Naive B cell (primary cell): ENCODE data around the gene AOC2. TPM values are rescaled to one million over a fixed set of nuclear protein-coding genes. Genes with fewer than 3 reads are reported as not detected.
A peak's percentile ranks its signal among the peaks of the same experiment; 100 is the strongest.

Experiments used
- ATAC-seq, 2 donors: fragments of 150-1000 bp; cut with Tn5 transposase; 2 replicates each; pipeline ENCODE4 v1.10.0; 2021; ENCODE audit warnings: low read depth in 2 of 2, mild to moderate bottlenecking in 2 of 2, moderate library complexity in 2 of 2
- DNase-seq: peaks from one replicate; pipeline ENCODE4 v3.0.0; 2022
- H3K27ac Mint-ChIP-seq, 6 donors: one replicate each; pipeline ENCODE4 v1.8.0; 2020 to 2022; ENCODE audit warnings: mild to moderate bottlenecking in 6 of 6, mixed read lengths in 6 of 6, moderate library complexity in 5 of 6, inconsistent platforms in 2 of 6
- H3K27me3 Mint-ChIP-seq, 3 donors: one replicate each; pipeline ENCODE4 v1.8.0; 2021 to 2022; ENCODE audit warnings: mixed read lengths in 3 of 3, mild to moderate bottlenecking in 1 of 3
- H3K36me3 Mint-ChIP-seq, 2 donors: one replicate each; pipeline ENCODE4 v1.8.0; 2020 to 2022; ENCODE audit warnings: mixed read lengths in 2 of 2, inconsistent platforms in 1 of 2, mild to moderate bottlenecking in 1 of 2
- H3K4me1 Mint-ChIP-seq, 3 donors: one replicate each; pipeline ENCODE4 v1.8.0; 2020 to 2022; ENCODE audit warnings: mixed read lengths in 3 of 3, inconsistent platforms in 1 of 3, mild to moderate bottlenecking in 1 of 3, moderate library complexity in 1 of 3
- H3K4me3 Mint-ChIP-seq, 8 donors: one replicate each; pipeline ENCODE4 v1.8.0; 2020 to 2022; ENCODE audit warnings: mild to moderate bottlenecking in 8 of 8, mixed read lengths in 8 of 8, moderate library complexity in 8 of 8, inconsistent platforms in 2 of 8
- H3K9me3 Mint-ChIP-seq, 7 donors: one replicate each; pipeline ENCODE4 v1.8.0; 2020 to 2022; ENCODE audit warnings: mixed read lengths in 7 of 7, mild to moderate bottlenecking in 5 of 7, inconsistent platforms in 2 of 7, moderate library complexity in 1 of 7
- polyA plus RNA-seq, 6 donors: library from polyadenylated mRNA; unstranded; fragments of 300-500 nt; fragmentation: Illumina TruSeq; gene quantifications; one replicate each; pipeline ENCODE4 v1.2.3, GENCODE V29; 2021; ENCODE audit warnings: low read depth in 6 of 6

Gene AOC2
- under 1 TPM in 2 of 6 donors, not detected in 4; 0.24 to 0.43 TPM for polyA plus RNA-seq

GRCh38 chr17:42844271-42844670 lies at the start of gene AOC2:
Gene AOC2 (plus strand): TSS chr17:42844580. CDS start chr17:42844627, 47 bp downstream.
- no peaks in the 10 kb centered on the region for H3K27me3 Mint-ChIP-seq
- H3K27ac Mint-ChIP-seq, result peak within 1 kb of the TSS in 4 of 6 donors; percentile 13 to 49 (median 41)
- ATAC-seq, result no peak
- no peak for DNase-seq
- peaks cover 0 to 11% of the 10 kb centered on the region in 2 donors for H3K36me3 Mint-ChIP-seq
- no peak within 1 kb of the TSS for H3K4me3 Mint-ChIP-seq
- no peaks in the 10 kb centered on the region for H3K9me3 Mint-ChIP-seq
- H3K4me1 Mint-ChIP-seq, result peaks cover 0 to 11% (median 7%) of the 10 kb centered on the region in 3 donors

- Mint-ChIP-seq H3K4me3 (peak overlapping the region in 1 of 8 donors; percentile 51), H3K27me3 (peaks cover 4 to 9% (median 9%) of the 10 kb centered on the region in 3 donors), H3K36me3 (peaks cover 0 to 8% of the 10 kb centered on the region in 2 donors), H3K27ac (no peak overlapping the region), H3K9me3 (no peaks in the 10 kb centered on the region), H3K4me1 (peaks cover 20 to 43% (median 39%) of the 10 kb centered on the region in 3 donors)
- DNase-seq (no peak), ATAC-seq (no peak)
Observed at GRCh38 chr17:42795061-42795460, 49.3 kb upstream of the AOC2 start.

- Mint-ChIP-seq H3K36me3 (peaks cover 0 to 8% of the 10 kb centered on the region in 2 donors), H3K4me3 (peak overlapping the region in 3 of 8 donors; percentile 50 to 71 (median 54)), H3K4me1 (peaks cover 20 to 43% (median 39%) of the 10 kb centered on the region in 3 donors), H3K27me3 (peaks cover under 1 to 5% (median 5%) of the 10 kb centered on the region in 3 donors), H3K27ac (no peak overlapping the region), H3K9me3 (no peaks in the 10 kb centered on the region)
- DNase-seq, result no peak
- no peak for ATAC-seq
Observed at GRCh38 chr17:42795465-42795864, 48.9 kb upstream of the AOC2 start.

- peak overlapping the region in 3 of 8 donors; percentile 54 to 81 (median 71) for H3K4me3 Mint-ChIP-seq
Observed at GRCh38 chr17:42796066-42796758, 48.2 kb upstream of the AOC2 start.

GRCh38 chr17:42797067-42798007 lies 47.0 kb upstream of the AOC2 start:
- peak overlapping the region; percentile 90 to 98 (median 96) for H3K4me3 Mint-ChIP-seq

More at GRCh38 chr17:42796066-42796758, 48.2 kb upstream of the AOC2 start:
- Mint-ChIP-seq H3K27me3 (peaks cover 0 to 5% (median 0%) of the 10 kb centered on the region in 3 donors), H3K4me1 (peaks cover 20 to 43% (median 39%) of the 10 kb centered on the region in 3 donors), H3K36me3 (peaks cover 0 to 8% of the 10 kb centered on the region in 2 donors), H3K9me3 (no peaks in the 10 kb centered on the region), H3K27ac (peak overlapping the region in 1 of 6 donors; percentile 80)
- no peak for ATAC-seq
- no peak for DNase-seq

GRCh38 chr17:42798011-42798382 lies 46.4 kb upstream of the AOC2 start:
- Mint-ChIP-seq H3K27me3 (peaks cover 0 to 5% (median 0%) of the 10 kb centered on the region in 3 donors), H3K4me3 (peak overlapping the region; percentile 90 to 98 (median 96)), H3K9me3 (no peaks in the 10 kb centered on the region), H3K4me1 (peaks cover 20 to 43% (median 39%) of the 10 kb centered on the region in 3 donors), H3K27ac (peak overlapping the region; percentile 33 to 92 (median 86)), H3K36me3 (peaks cover 0 to 8% of the 10 kb centered on the region in 2 donors)
- DNase-seq (no peak), ATAC-seq (no peak)

More at GRCh38 chr17:42797067-42798007, 47.0 kb upstream of the AOC2 start:
- peaks cover 20 to 43% (median 39%) of the 10 kb centered on the region in 3 donors for H3K4me1 Mint-ChIP-seq
- DNase-seq, result no peak
- ATAC-seq, result no peak
- H3K36me3 Mint-ChIP-seq, result peaks cover 0 to 8% of the 10 kb centered on the region in 2 donors
- peaks cover 0 to 5% (median 0%) of the 10 kb centered on the region in 3 donors for H3K27me3 Mint-ChIP-seq
- H3K9me3 Mint-ChIP-seq, result no peaks in the 10 kb centered on the region
- peak overlapping the region in 1 of 6 donors; percentile 90 for H3K27ac Mint-ChIP-seq

GRCh38 chr17:42798383-42799380 lies 45.7 kb upstream of the AOC2 start, which contains the start of the genes CNTD1 and COA3:
Gene CNTD1 (plus strand): TSS chr17:42798861. CDS start chr17:42799068, 207 bp downstream.
Gene COA3 (minus strand): TSS chr17:42798704. CDS start chr17:42798681, 23 bp downstream.
- ATAC-seq (peak; percentile 99), DNase-seq (peak; percentile 68)
- H3K27me3 Mint-ChIP-seq, result peaks cover 0 to 5% (median 0%) of the 10 kb centered on the region in 3 donors
- peaks cover 20 to 43% (median 39%) of the 10 kb centered on the region in 3 donors for H3K4me1 Mint-ChIP-seq
- peaks cover 0 to 8% of the 10 kb centered on the region in 2 donors for H3K36me3 Mint-ChIP-seq
- peak within 1 kb of the TSS; percentile 90 to 98 (median 96) for H3K4me3 Mint-ChIP-seq
- peak within 1 kb of the TSS; percentile 33 to 92 (median 86) for H3K27ac Mint-ChIP-seq
- H3K9me3 Mint-ChIP-seq, result no peaks in the 10 kb centered on the region

GRCh38 chr17:42803074-42803883 lies 41.1 kb upstream of the AOC2 start:
- no peak for DNase-seq
- Mint-ChIP-seq H3K27ac (peak overlapping the region in 2 of 6 donors; percentile 39 to 76), H3K9me3 (no peaks in the 10 kb centered on the region), H3K27me3 (peaks cover 0 to 5% (median 0%) of the 10 kb centered on the region in 3 donors), H3K4me1 (peaks cover 5 to 8% (median 6%) of the 10 kb centered on the region in 3 donors), H3K36me3 (no peaks in the 10 kb centered on the region), H3K4me3 (no peak overlapping the region)
- no peak for ATAC-seq

GRCh38 chr17:42804918-42805367 lies 39.4 kb upstream of the AOC2 start:
- Mint-ChIP-seq H3K4me1 (no peaks in the 10 kb centered on the region), H3K4me3 (no peak overlapping the region), H3K9me3 (no peaks in the 10 kb centered on the region), H3K27ac (peak overlapping the region in 1 of 6 donors; percentile 47), H3K36me3 (no peaks in the 10 kb centered on the region), H3K27me3 (no peaks in the 10 kb centered on the region)
- no peak for DNase-seq
- ATAC-seq, result no peak

GRCh38 chr17:42806249-42806648 lies 38.1 kb upstream of the AOC2 start:
- H3K27ac Mint-ChIP-seq, result no peak overlapping the region
- no peak for ATAC-seq
- no peak for DNase-seq
- H3K27me3 Mint-ChIP-seq, result no peaks in the 10 kb centered on the region
- H3K9me3 Mint-ChIP-seq, result no peaks in the 10 kb centered on the region
- H3K4me3 Mint-ChIP-seq, result no peak overlapping the region
- peaks cover 5 to 7% of the 10 kb centered on the region in 2 donors for H3K36me3 Mint-ChIP-seq
- H3K4me1 Mint-ChIP-seq, result no peaks in the 10 kb centered on the region

GRCh38 chr17:42809250-42809649 lies 35.1 kb upstream of the AOC2 start:
- Mint-ChIP-seq H3K27me3 (no peaks in the 10 kb centered on the region), H3K9me3 (no peaks in the 10 kb centered on the region), H3K36me3 (peaks cover 13 to 14% of the 10 kb centered on the region in 2 donors), H3K4me3 (no peak overlapping the region), H3K4me1 (no peaks in the 10 kb centered on the region), H3K27ac (peak overlapping the region in 1 of 6 donors; percentile 27)
- DNase-seq (no peak), ATAC-seq (no peak)
